GM20431 (cell line): Measurements from ENCODE around the gene SNIP1.
"Not testable (repeated sequence)": the region's sequence is repeated elsewhere in the genome, so short reads cannot be mapped to it uniquely, and the experiment has no call there.

ENCODE experiments used
- in situ Hi-C: fragments of 300-500 bp; cut with MseI, MboI; formaldehyde crosslinking; loops from one replicate; pipeline ENCODE4 v1.15.0; 2020; ENCODE audit warnings: low sequenced_read_pairs; ENCODE audit not compliant: unreplicated experiment

SNIP1 gene

GRCh38 chr1:37560401-37561132, 6.5 kb upstream of the SNIP1 start:
- in situ Hi-C loops, result no loop called here

GRCh38 chr1:37559957-37560379, 5.9 kb upstream of the SNIP1 start:
- in situ Hi-C loops, result not testable (repeated sequence)

GRCh38 chr1:37559080-37559479, 5.0 kb upstream of the SNIP1 start:
- in situ Hi-C loops, result no loop called here

GRCh38 chr1:37558411-37558810, 4.3 kb upstream of the SNIP1 start:
- in situ Hi-C loops, result no loop called here

GRCh38 chr1:37557402-37557801, 3.3 kb upstream of the SNIP1 start:
- in situ Hi-C loops, result no loop called here

- in situ Hi-C loops, result no loop called here
Measured at GRCh38 chr1:37556712-37557196, 2.7 kb upstream of the SNIP1 start, which contains the start of gene DNALI1. Gene DNALI1 (plus strand): TSS chr1:37556940. CDS start chr1:37556995, 55 bp downstream.

- in situ Hi-C loops, result no loop called here
Measured at GRCh38 chr1:37553598-37553926, 531 bp downstream of the SNIP1 start.

GRCh38 chr1:37549341-37549740, 4.8 kb downstream of the SNIP1 start:
- in situ Hi-C loops, result no loop called here

- in situ Hi-C loops, result no loop called here
Measured at GRCh38 chr1:37545019-37545418, 9.1 kb downstream of the SNIP1 start.

- in situ Hi-C loops, result no loop called here
Measured at GRCh38 chr1:37544530-37544929, 9.6 kb downstream of the SNIP1 start.

- in situ Hi-C loops, result no loop called here
Measured at GRCh38 chr1:37540036-37540785, 13.9 kb downstream of the SNIP1 start.

GRCh38 chr1:37539154-37539553, 14.9 kb downstream of the SNIP1 start:
- in situ Hi-C loops, result not testable (repeated sequence)

GRCh38 chr1:37537378-37537777, 16.7 kb downstream of the SNIP1 start:
- in situ Hi-C loops, result no loop called here

GRCh38 chr1:37533317-37534093, 20.6 kb downstream of the SNIP1 start:
- in situ Hi-C loops, result no loop called here

GRCh38 chr1:37532418-37533156, 21.5 kb downstream of the SNIP1 start:
- in situ Hi-C loops, result not testable (repeated sequence)

GRCh38 chr1:37529888-37530287, 24.2 kb downstream of the SNIP1 start:
- in situ Hi-C loops, result not testable (repeated sequence)

GRCh38 chr1:37519613-37520012, 34.5 kb downstream of the SNIP1 start:
- in situ Hi-C loops, result no loop called here

GRCh38 chr1:37518929-37519328, 35.2 kb downstream of the SNIP1 start:
- in situ Hi-C loops, result not testable (repeated sequence)

GRCh38 chr1:37518241-37518640, 35.9 kb downstream of the SNIP1 start:
- in situ Hi-C loops, result not testable (repeated sequence)

- in situ Hi-C loops, result no loop called here
Measured at GRCh38 chr1:37517569-37517968, 36.5 kb downstream of the SNIP1 start.
